Coronary artery (tissue), 2 donors: ENCODE results near the gene EPAS1.

Source experiments
- DNase-seq: peaks from one replicate; pipeline ENCODE4 v3.0.0-alpha.2; 2017; ENCODE audit warnings: low spot score
- H3K27ac ChIP-seq, 2 donors: fragments of 200-600 bp; sonication (generic); one replicate each; pipeline ENCODE4 v1.5.1; 2016 to 2019
- H3K4me3 ChIP-seq: fragments of 200-600 bp; sonication (generic); 2 replicates; pipeline ENCODE4 v1.5.1; 2016; ENCODE audit warnings: mild to moderate bottlenecking, moderate library complexity
- TF ChIP-seq, protein P1 (sequence below): fragments of 200-600 bp; sonication (generic); IDR thresholded peaks from one replicate; pipeline ENCODE4 v1.5.1; 2019; ENCODE audit warnings: antibody characterized with exemption

The EPAS1 gene

DNA sequence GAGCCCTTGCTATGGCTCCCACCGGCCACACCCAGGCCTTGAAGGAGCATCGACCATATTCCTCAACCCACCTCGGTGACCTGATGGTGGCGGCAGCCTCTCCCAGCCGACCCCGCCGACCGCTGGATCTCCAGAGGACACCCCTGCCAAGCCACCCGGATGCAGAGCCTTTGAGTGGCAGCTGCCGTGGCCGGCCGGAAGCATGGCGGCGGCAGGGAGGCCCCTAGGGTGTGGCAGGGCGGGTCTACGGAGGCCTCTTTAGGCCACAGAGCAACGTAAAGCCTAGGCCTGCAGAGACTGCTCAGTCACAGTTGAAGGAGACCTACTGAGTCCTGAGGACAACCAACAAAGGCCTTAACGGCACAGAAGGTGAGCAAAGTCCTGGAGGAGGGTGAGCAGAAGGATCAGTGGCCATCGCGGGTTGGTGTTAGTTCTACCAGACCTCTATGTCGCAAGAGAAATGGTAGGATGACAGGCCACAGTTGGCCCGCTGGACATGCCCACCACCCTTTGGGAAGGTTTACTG is 131.8 kb downstream of the EPAS1 start:
- TF ChIP-seq, protein P1, sequence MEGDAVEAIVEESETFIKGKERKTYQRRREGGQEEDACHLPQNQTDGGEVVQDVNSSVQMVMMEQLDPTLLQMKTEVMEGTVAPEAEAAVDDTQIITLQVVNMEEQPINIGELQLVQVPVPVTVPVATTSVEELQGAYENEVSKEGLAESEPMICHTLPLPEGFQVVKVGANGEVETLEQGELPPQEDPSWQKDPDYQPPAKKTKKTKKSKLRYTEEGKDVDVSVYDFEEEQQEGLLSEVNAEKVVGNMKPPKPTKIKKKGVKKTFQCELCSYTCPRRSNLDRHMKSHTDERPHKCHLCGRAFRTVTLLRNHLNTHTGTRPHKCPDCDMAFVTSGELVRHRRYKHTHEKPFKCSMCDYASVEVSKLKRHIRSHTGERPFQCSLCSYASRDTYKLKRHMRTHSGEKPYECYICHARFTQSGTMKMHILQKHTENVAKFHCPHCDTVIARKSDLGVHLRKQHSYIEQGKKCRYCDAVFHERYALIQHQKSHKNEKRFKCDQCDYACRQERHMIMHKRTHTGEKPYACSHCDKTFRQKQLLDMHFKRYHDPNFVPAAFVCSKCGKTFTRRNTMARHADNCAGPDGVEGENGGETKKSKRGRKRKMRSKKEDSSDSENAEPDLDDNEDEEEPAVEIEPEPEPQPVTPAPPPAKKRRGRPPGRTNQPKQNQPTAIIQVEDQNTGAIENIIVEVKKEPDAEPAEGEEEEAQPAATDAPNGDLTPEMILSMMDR = no peak
- no peak for DNase-seq
- Histone ChIP-seq H3K27ac (no peak overlapping the region), H3K4me3 (no peak overlapping the region)

DNA sequence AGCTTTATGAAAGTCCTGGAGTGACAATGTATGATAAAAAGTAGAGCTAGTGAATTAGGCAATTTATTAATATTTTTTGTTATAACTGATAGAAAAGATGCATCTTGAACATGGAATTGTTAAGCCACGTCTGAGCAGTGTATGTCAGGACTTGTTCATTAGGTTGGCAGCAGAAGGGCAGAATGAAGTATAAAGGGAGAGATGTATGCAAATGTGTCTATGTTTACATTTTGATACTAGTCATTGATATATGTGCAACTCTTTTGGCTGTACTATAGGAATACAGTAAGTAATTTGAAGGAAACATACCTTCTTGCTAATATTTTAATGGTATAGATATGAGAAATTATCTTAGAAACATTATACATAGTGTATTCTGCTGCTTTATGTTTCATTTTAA is 133.2 kb downstream of the EPAS1 start:
- Histone ChIP-seq H3K4me3 (no peak overlapping the region), H3K27ac (no peak overlapping the region)
- no peak for DNase-seq
- TF ChIP-seq, protein P1 = no peak

DNA sequence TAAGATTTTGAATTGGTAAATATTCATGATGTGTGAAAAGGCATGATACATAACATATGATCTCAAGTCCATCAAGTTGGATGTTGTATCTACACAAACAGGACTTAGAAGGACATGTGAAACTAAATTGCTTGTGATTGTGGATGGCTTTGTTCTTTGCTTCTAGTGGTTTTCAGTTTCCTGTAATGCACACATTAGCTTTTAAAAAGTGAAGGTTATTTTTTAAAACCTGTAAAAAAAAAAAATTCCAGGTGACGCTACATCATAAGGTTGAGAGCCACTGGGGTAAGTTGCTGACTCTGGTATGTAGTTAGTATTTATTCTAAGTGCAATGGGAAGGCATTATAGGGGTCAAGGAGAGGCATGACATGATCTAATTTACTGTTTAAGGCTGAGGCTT is 133.8 kb downstream of the EPAS1 start:
- TF ChIP-seq, protein P1 = no peak
- Histone ChIP-seq H3K27ac (no peak overlapping the region), H3K4me3 (no peak overlapping the region)
- DNase-seq = no peak

DNA sequence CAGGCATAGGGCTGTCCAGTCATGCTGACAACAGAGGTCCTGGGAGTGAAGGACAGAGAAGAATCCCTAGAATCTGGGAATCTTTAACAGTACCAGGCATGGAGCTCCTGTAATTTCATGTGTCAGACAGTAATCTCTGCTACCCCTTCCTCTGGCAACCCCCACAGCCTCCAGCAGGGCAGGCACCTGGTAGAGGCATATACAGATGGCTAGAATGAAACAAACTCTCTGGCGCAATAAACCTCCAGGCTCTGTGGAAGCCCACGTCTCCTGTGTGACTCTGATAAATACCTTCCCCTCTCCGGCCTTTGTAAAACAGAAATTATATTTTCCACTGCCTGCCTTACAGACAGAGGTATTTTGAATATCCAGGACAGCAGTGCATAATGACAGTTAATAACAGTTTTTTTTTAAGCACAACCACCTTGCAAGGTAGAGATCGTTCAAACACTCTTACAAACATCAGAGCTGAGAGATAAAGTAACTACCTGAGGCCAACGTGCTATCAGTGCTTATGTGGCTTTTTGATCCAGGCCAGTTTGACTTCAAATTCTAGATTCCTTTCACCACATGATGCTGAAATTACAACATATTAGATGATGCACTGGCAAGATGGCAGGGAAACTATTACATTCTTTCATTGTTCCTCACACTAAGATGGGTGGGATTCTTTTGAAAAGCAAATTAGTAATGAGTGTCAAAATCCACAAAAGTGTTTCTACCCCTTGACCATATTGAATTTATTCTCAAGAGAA is 134.5 kb downstream of the EPAS1 start:
- no peak for DNase-seq
- Histone ChIP-seq H3K4me3 (no peak overlapping the region), H3K27ac (no peak overlapping the region)
- TF ChIP-seq, protein P1 = no peak

DNA sequence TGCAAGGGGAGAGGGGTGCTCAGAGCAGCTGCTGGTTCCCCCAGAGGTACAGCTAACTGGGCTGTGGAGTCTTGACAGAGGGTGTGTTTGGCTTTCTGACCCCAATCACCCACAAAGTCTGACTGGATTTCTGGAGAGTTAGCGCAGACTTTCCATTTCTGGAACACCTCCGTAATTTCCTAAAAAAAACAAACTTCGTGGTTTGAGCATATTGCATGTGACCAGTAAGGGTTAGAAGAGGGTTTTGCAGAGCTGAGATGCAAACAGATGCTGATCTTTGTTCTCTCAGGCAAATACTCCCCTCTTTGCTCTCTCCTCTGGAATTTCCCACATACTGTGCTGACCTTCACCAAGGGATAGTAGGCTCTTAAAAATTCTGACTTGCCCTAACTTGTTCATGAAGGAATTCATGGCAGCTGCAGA is 137.7 kb downstream of the EPAS1 start:
- TF ChIP-seq, protein P1 = no peak
- no peak for DNase-seq

DNA sequence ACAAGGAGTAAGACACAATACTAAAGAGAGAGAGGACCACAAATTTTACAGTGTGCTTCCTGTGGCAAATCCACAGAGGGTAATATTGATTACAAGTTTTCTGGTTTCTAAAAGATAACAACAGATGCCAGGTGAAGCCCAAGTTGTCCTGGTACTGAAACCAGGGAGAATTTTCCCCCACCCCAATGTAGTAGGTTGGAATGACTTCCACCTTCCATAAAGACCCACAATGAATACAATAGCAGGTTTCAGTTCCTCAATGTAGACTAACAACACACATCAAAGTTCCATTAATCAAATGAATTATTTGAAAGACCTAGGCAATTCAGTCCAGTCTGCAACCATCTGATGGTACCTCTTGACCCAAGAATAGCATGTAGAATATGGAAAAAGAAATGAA is 138.1 kb downstream of the EPAS1 start:
- TF ChIP-seq, protein P1 = no peak
- Histone ChIP-seq H3K27ac (no peak overlapping the region), H3K4me3 (no peak overlapping the region)
- DNase-seq = no peak

More for the DNA sequence above, 137.7 kb downstream of the EPAS1 start:
- Histone ChIP-seq H3K4me3 (no peak overlapping the region), H3K27ac (no peak overlapping the region)

DNA sequence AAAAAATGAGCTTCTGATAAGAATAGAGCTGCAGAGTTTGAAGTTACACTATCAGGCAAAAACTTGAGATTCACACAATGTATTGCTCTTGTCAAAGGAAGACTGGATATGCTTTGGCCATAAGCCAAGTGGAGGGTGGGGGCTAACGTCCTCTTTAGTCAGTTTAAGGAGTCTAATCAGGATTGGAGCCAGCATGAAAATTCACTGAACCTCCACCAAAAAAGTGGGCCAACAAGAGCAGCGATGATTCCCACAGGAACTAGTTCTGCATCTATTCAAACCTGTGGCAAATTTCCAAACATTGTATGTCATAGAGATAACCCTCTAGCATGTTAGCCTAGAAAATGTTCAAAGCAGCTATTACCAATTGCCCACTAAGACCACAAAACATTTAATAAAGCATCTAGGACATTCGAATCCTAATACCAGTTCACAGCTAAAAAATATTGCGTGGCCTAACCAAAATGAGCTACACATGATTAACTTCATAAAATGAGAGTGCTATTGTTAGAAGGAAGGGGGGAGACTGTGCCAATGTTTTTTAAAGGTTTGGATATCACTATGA is 138.7 kb downstream of the EPAS1 start:
- TF ChIP-seq, protein P1 = no peak
- DNase-seq = no peak
- Histone ChIP-seq H3K4me3 (no peak overlapping the region), H3K27ac (no peak overlapping the region)
